HAP-1 (cell line): ENCODE measurements around the gene ACBD4.

ENCODE experiments used
- DNase-seq, 2 experiments: peaks; one replicate each; pipeline ENCODE4 v3.0.0-alpha.2; 2016 to 2020; ENCODE audit warnings: low spot score in 2 of 2
- H3K27me3 ChIP-seq: fragments of 250-450 bp; sonication (Bioruptor Pico); 2 replicates; pipeline ENCODE4 v1.5.1; 2020; ENCODE audit warnings: low read depth, mild to moderate bottlenecking, moderate library complexity
- H3K36me3 ChIP-seq: fragments of 250-450 bp; sonication (Bioruptor Pico); replicated peaks from 2 replicates; pipeline ENCODE4 v1.5.1; 2020; ENCODE audit warnings: mild to moderate bottlenecking
- H3K4me1 ChIP-seq: fragments of 250-450 bp; sonication (Bioruptor Pico); 2 replicates; pipeline ENCODE4 v1.5.1; 2020; ENCODE audit warnings: mild to moderate bottlenecking
- H3K4me3 ChIP-seq: fragments of 250-450 bp; sonication (Bioruptor Pico); 2 replicates; pipeline ENCODE4 v1.5.1; 2020; ENCODE audit warnings: mild to moderate bottlenecking, moderate library complexity
- H3K9me3 ChIP-seq: fragments of 250-450 bp; sonication (Bioruptor Pico); 2 replicates; pipeline ENCODE4 v1.5.1; 2020; ENCODE audit warnings: mild to moderate bottlenecking, moderate library complexity
- in situ Hi-C: fragments of 300-500 bp; cut with MboI; formaldehyde crosslinking; loops from 3 replicates; pipeline ENCODE4 v1.14.3; 2020; ENCODE audit warnings: low sequenced_read_pairs, inconsistent platforms, mixed read lengths

Gene ACBD4

GRCh38 chr17:45129940-45130680, 5.4 kb upstream of the ACBD4 start:
- no peak for DNase-seq
- no peaks in the 10 kb centered on the region for H3K36me3 ChIP-seq
- no peak overlapping the region for H3K4me3 ChIP-seq
- peaks cover 15% of the 10 kb centered on the region for H3K4me1 ChIP-seq
- no peaks in the 10 kb centered on the region for H3K27me3 ChIP-seq
- in situ Hi-C loops, result loop anchor here (10.0 kb wide), 1 partner anchor 55 kb away; no protein-coding TSS in a partner anchor
- no peaks in the 10 kb centered on the region for H3K9me3 ChIP-seq

GRCh38 chr17:45130681-45131615, 4.5 kb upstream of the ACBD4 start:
- DNase-seq, result no peak
- Histone ChIP-seq H3K4me1 (peaks cover 17% of the 10 kb centered on the region), H3K27me3 (no peaks in the 10 kb centered on the region), H3K4me3 (peak overlapping the region; percentile 88), H3K9me3 (no peaks in the 10 kb centered on the region), H3K36me3 (no peaks in the 10 kb centered on the region)
- in situ Hi-C loops, result no loop called here

GRCh38 chr17:45131616-45132319, 3.7 kb upstream of the ACBD4 start:
- Histone ChIP-seq H3K27me3 (no peaks in the 10 kb centered on the region), H3K4me3 (peak overlapping the region; percentile 88), H3K4me1 (peaks cover 22% of the 10 kb centered on the region), H3K36me3 (no peaks in the 10 kb centered on the region), H3K9me3 (no peaks in the 10 kb centered on the region)
- in situ Hi-C loops, result no loop called here
- DNase-seq, result peak; percentile 32 to 79

GRCh38 chr17:45132320-45132571, 3.2 kb upstream of the ACBD4 start, which contains the start of gene PLCD3:
Gene PLCD3 (minus strand): TSS chr17:45132515. CDS start chr17:45132410, 105 bp downstream.
- in situ Hi-C loops, result no loop called here
- no peak for DNase-seq
- Histone ChIP-seq H3K27me3 (no peaks in the 10 kb centered on the region), H3K4me3 (peak within 1 kb of the TSS; percentile 88), H3K36me3 (no peaks in the 10 kb centered on the region), H3K9me3 (no peaks in the 10 kb centered on the region), H3K4me1 (peaks cover 22% of the 10 kb centered on the region)

- in situ Hi-C loops, result no loop called here
- Histone ChIP-seq H3K4me3 (peak overlapping the region; percentile 64), H3K4me1 (peaks cover 22% of the 10 kb centered on the region), H3K27me3 (no peaks in the 10 kb centered on the region), H3K36me3 (no peaks in the 10 kb centered on the region), H3K9me3 (no peaks in the 10 kb centered on the region)
- peak; percentile 83 to 87 for DNase-seq
These were observed 2.7 kb upstream of the ACBD4 start for GRCh38 chr17:45132572-45133463.

- H3K4me1 ChIP-seq, result peaks cover 11% of the 10 kb centered on the region
- in situ Hi-C loops, result loop anchor here (5.0 kb wide), 1 partner anchor 61 kb away; no protein-coding TSS in a partner anchor
- DNase-seq, result no peak
- H3K9me3 ChIP-seq, result no peaks in the 10 kb centered on the region
- H3K36me3 ChIP-seq, result no peaks in the 10 kb centered on the region; the same call in 1 of the 2 replicates
- peak overlapping the region; percentile 46 for H3K4me3 ChIP-seq
- H3K27me3 ChIP-seq, result no peaks in the 10 kb centered on the region
These were observed 698 bp downstream of the ACBD4 start for GRCh38 chr17:45135978-45136791.

GRCh38 chr17:45136846-45137560, 1.5 kb downstream of the ACBD4 start:
- peaks cover 7% of the 10 kb centered on the region for H3K4me1 ChIP-seq
- no peaks in the 10 kb centered on the region; the same call in 1 of the 2 replicates for H3K36me3 ChIP-seq
- H3K9me3 ChIP-seq, result no peaks in the 10 kb centered on the region
- no peaks in the 10 kb centered on the region for H3K27me3 ChIP-seq
- in situ Hi-C loops, result loop anchor here (5.0 kb wide), 1 partner anchor 60 kb away; no protein-coding TSS in a partner anchor
- no peak overlapping the region for H3K4me3 ChIP-seq
- DNase-seq, result no peak

GRCh38 chr17:45137561-45138305, 2.2 kb downstream of the ACBD4 start:
- in situ Hi-C loops, result loop anchor here (5.0 kb wide), 1 partner anchor 60 kb away; no protein-coding TSS in a partner anchor
- Histone ChIP-seq H3K4me1 (peaks cover 7% of the 10 kb centered on the region), H3K9me3 (no peaks in the 10 kb centered on the region), H3K27me3 (no peaks in the 10 kb centered on the region), H3K36me3 (no peaks in the 10 kb centered on the region; the same call in 1 of the 2 replicates), H3K4me3 (no peak overlapping the region)
- DNase-seq, result no peak

- DNase-seq, result no peak
These were observed 3.5 kb downstream of the ACBD4 start for GRCh38 chr17:45138911-45139532.

GRCh38 chr17:45139533-45139920, 4.0 kb downstream of the ACBD4 start:
- DNase-seq, result no peak
- peaks cover 7% of the 10 kb centered on the region for H3K4me1 ChIP-seq
- in situ Hi-C loops, result loop anchor here (5.0 kb wide), 1 partner anchor 58 kb away; no protein-coding TSS in a partner anchor
- H3K9me3 ChIP-seq, result no peaks in the 10 kb centered on the region
- H3K4me3 ChIP-seq, result no peak overlapping the region
- no peaks in the 10 kb centered on the region for H3K27me3 ChIP-seq
- H3K36me3 ChIP-seq, result no peaks in the 10 kb centered on the region; the same call in none of the 2 replicates

More at GRCh38 chr17:45138911-45139532, 3.5 kb downstream of the ACBD4 start:
- Histone ChIP-seq H3K9me3 (no peaks in the 10 kb centered on the region), H3K4me3 (no peak overlapping the region), H3K36me3 (no peaks in the 10 kb centered on the region; the same call in none of the 2 replicates), H3K4me1 (peaks cover 7% of the 10 kb centered on the region), H3K27me3 (no peaks in the 10 kb centered on the region)
- in situ Hi-C loops, result loop anchor here (5.0 kb wide), 1 partner anchor 58 kb away; no protein-coding TSS in a partner anchor
